Stimulated activated CD8-positive, alpha-beta memory T cell treated with anti-CD3 and anti-CD28 coated beads, Interleukin-7, amount 100 ng/mL, for 4 hours (primary cell): ENCODE results near the gene AFF2.
"Not testable (repeated sequence)": the region's sequence is repeated elsewhere in the genome, so short reads cannot be mapped to it uniquely, and the experiment has no call there.

ENCODE experiments used
- DNase-seq, 2 donors: peaks; one replicate each; pipeline ENCODE4 v3.0.0-alpha.2; 2020; ENCODE audit warnings: low read depth in 2 of 2

Gene AFF2

GRCh38 chrX:148634591-148634990 is 134.2 kb downstream of the AFF2 start:
- no peak for DNase-seq

DNA sequence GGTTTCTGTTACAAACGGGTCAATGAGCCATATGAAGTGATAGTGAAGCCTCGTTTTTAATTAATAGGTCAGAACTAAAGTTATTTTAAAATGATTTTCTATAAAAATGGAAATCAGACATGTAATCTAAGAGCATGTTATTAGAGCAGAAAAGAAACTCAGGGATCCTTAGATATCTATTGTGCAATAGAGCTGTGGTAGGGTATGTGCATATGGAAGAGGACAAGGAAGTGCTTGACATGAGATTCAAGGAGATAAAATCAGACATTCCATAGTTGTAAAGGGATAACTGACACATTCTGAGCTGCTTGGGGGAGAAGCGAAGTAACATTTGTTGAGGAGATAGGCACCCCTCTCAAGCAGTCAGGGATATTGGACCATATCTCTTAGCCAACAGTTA is 143.0 kb downstream of the AFF2 start:
- no peak for DNase-seq

GRCh38 chrX:148647651-148648050 is 147.2 kb downstream of the AFF2 start:
- DNase-seq, result no peak

- no peak for DNase-seq
Measured at GRCh38 chrX:148649145-148649795, 148.9 kb downstream of the AFF2 start.

- no peak for DNase-seq
Measured at GRCh38 chrX:148658115-148658730, 157.8 kb downstream of the AFF2 start.

DNA sequence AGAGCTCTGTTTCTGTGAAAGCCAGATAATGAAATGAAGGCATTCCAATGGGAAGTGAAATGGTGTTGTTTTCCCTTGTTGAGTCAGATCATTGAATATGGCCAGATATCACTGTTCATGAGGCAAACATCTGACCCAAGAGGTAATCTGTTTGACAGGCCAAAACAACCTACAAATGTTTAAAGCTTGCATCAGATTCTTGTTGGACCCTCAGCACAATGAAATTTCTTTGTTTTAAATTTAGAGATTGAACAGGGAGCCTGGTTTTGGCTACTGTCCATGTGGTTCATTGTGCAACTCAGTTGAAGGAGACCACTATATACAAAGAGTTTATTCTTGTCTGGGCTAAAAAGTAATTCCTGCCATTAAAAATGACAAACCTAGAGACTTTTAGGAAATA is 159.1 kb downstream of the AFF2 start:
- DNase-seq, result no peak

GRCh38 chrX:148661035-148661434 is 160.6 kb downstream of the AFF2 start:
- DNase-seq, result no peak

GRCh38 chrX:148662014-148662413 is 161.6 kb downstream of the AFF2 start:
- no peak for DNase-seq

DNA sequence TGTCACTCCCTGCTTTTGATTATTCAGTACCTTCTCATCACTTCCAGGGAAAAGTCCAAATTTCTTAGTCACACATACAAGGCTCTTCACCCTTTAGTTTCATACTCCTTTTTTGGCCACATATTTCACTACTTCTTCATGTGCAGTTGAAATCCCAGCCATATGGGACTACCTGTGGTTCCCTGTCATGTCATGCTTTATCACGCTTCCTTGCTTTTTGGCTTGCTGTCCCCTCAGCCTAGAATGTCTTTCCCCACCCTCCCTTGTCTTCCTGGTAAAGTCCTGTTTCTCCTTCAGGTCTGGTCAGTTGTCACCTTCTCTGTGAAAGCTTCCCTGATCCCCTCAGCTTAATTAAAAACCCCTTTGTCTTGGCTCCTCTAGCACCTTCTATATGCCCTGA is 163.8 kb downstream of the AFF2 start:
- no peak for DNase-seq

GRCh38 chrX:148664995-148665394 is 164.6 kb downstream of the AFF2 start:
- no peak for DNase-seq

DNA sequence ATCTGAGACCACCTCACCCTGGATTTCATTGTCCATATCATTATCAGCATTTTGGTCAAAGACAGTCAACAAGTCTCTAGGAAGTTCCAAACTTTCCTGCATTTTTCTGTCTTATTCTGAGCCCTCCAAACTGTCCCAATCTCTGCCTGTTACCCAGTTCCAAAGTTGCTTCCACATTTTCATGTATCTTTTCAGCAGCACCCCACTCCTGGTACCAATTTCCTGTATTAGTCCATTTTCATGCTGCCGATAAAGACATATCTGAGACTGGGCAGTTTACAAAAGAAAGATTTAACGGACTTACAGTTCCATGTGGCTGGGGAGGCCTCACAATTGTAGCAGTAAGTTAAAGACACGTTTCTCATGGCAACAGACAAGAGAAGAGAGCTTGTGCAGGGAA is 168.8 kb downstream of the AFF2 start:
- DNase-seq, result not testable (repeated sequence)

DNA sequence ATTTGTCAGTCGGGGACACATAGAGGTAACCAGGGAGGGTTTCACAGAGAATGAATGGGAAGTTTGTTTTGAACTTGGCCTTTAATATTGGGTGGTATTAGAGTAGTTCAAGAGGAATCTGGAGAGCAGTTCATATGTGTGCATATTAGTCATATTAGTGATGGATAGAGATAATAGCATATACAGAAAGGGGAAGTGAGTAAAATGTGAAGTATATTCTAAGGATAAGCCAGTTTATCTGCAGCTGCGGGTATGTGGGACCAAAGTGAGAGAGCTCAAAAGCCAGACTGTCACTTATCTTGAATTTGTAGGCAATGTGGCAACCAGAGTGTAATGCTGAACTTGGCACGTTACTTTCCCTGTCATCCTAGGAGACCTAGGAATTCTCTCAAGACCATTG is 169.9 kb downstream of the AFF2 start:
- no peak for DNase-seq

DNA sequence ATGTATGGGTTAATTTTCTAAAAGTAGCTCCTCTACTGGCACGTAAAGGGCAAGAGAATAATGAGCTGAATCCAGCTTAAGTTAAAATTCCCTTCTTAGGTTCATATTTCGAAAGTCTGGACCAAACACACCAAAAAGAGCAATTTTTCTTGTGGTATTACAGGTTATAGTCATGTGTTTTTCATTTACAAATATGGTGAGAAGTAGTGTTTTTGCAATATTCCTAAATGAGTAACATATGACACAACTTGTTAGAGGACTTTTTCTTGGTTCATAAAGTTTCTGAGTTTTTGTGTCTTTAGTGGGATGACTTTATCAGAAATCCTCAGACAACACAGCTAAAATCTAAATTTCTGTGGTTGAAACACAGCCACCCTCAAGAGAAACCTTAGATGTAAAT is 172.1 kb downstream of the AFF2 start:
- DNase-seq, result no peak

DNA sequence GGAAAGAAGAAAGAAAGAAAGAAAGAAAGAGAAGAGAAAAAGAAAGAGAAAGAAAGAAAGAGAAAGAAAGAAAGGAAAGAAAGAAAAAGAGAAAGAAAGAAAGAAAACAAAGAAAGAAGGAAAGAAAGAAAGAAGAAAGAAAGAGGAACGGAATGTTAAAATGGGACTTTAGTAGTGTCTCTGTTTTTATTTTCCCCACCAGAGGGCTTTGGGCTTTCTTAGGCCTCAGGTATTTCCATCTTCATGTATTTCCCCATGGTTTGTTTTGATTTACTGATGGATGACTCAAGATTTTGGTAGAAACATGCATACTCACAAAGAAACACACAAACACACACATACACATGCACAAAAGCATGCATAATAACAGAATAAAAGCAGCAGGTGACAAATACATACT is 181.2 kb downstream of the AFF2 start:
- no peak for DNase-seq

GRCh38 chrX:148682206-148682605 is 181.8 kb downstream of the AFF2 start:
- no peak for DNase-seq

DNA sequence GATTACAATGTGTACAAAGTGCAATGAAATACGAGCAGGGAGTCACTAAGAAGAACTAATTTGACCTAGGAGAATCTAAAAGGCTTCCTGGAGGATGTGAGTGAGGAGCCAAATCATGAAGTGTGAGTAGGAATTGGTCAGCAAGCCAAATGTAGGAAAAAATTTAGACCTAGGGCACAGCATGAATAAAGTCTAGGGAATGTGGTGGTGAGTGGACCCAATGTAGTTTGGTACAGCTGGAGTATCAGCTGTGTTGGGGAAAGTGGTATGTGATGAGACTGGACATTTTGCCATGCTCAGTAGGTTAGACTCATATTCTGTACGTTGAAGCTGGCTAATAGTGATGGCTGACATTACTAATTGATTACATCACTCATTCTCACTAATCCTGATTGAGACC is 191.0 kb downstream of the AFF2 start:
- no peak for DNase-seq

DNA sequence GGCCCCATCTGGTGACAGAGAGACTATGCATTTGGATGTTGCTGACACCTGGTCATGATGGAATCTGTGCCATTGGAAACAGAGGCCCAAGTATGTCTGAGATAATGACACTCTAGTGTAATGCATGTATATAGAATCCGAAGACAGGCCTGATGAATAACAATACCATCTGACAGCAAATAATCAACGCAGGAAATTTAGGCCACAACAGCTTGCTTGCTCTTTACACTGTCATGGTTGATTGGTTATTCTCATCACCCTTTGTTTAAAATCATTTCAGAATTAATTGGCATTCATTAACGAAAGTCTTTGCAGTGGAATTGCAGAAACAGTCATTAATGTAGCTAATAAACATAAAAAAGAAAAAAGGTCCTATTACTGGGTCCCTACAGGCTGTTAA is 194.8 kb downstream of the AFF2 start:
- DNase-seq, result no peak

DNA sequence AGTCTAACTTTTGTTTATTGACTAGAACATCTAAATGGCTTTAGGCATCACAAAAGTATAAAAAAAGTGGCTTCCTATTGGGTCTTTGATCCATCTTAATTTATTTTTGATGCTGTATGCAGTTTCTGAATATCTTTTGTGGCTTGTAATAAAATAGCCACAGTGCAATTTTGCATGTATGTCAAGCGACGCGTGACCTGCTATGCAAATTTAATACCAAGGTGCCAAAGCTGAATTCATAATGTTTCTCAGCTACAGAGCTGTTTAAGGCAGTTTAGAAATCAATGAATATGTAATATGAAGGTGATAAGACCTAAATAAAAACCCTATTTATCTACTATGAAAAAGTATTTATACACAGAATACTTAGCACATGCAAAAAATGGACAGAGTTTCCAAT is 197.8 kb downstream of the AFF2 start:
- DNase-seq, result no peak

GRCh38 chrX:148700021-148700420 is 199.6 kb downstream of the AFF2 start:
- DNase-seq, result no peak

GRCh38 chrX:148713981-148714380 is 213.6 kb downstream of the AFF2 start:
- no peak for DNase-seq

DNA sequence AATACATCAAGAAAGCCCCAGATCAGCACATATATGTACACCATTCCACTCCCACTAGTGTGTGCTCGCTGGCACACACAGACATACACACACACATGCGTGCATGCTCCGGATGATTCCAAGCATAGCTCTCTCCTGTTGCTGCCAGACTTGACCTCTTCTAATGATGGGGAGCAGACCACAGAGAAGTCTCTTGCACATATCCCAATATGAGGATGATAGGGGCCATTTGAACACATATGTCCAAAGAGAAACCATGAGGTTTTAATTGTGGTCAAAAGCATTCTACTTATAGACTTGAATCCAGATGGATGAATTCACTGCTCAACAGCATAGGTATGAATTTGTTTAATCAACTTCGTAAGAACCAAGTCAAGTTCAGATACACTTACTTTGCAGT is 214.9 kb downstream of the AFF2 start:
- DNase-seq, result no peak

- no peak for DNase-seq
Measured at GRCh38 chrX:148722966-148723365, 222.5 kb downstream of the AFF2 start.

GRCh38 chrX:148723551-148723950 is 223.1 kb downstream of the AFF2 start:
- no peak for DNase-seq

DNA sequence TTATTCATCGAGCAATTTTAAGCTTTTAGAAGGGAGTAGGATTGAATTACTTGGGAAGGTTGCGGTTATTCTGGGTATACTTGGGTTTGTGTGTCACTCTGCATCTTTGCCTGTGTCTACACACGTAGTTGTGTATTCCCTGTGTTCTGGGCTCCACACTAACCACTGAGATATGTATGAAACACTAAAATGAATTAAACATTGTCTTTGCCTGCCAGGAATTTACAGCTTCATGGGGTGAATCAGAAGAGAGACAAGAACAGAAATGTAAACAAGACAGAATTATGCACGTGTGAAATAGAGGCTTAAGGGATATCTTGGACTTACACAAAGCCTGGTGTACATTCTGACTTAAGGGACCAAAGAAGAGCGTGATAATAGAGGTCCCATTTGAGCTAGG is 228.5 kb downstream of the AFF2 start:
- no peak for DNase-seq
